ENCODE measurements around the gene OTULIN. TPM values are rescaled to one million over a fixed set of nuclear protein-coding genes. Genes with fewer than 3 reads are reported as not detected.

The OTULIN gene
- polyA plus RNA-seq, 1 of the 3 experiments (the other 2 are of a cell fraction) = 6.6 TPM

- peaks cover 70% of the 10 kb centered on the region for H4K20me1 ChIP-seq (ENCODE audit: insufficient read depth)
- H3K9me2 ChIP-seq = no peaks in the 10 kb centered on the region
- H3K4me2 ChIP-seq = no peak overlapping the region
- no peak overlapping the region for H3K9ac ChIP-seq
- H3K79me2 ChIP-seq (ENCODE audit: insufficient read depth) = peaks cover 90% of the 10 kb centered on the region
- TF ChIP-seq EZH2phosphoT487 (IDR thresholded peaks at IDR 0.05; ENCODE audit: borderline replicate concordance, low read depth) (no peak), JUND (IDR thresholded peaks at IDR 0.05) (no peak), MXI1 (IDR thresholded peaks at IDR 0.05; ENCODE audit: low read depth, low read length) (no peak), USF2 (IDR thresholded peaks at IDR 0.05; ENCODE audit: borderline replicate concordance, low read depth, low read length) (no peak), MEF2A (IDR thresholded peaks at IDR 0.05; ENCODE audit: borderline replicate concordance, low read depth) (no peak), ZBTB33 (IDR thresholded peaks at IDR 0.05; ENCODE audit: borderline replicate concordance, low read depth) (no peak), PBX3 (IDR thresholded peaks at IDR 0.05) (no peak), GATA2 (CRISPR knock-in tag; IDR thresholded peaks at IDR 0.05) (no peak), FOXJ3 (CRISPR knock-in tag; IDR thresholded peaks at IDR 0.05) (no peak), SIN3A (IDR thresholded peaks at IDR 0.05; ENCODE audit: borderline replicate concordance, low read depth, low read length) (no peak), RCOR1 (IDR thresholded peaks at IDR 0.05; ENCODE audit: low read length) (no peak), GABPA (IDR thresholded peaks at IDR 0.05; ENCODE audit: low read depth) (no peak), RXRA (IDR thresholded peaks at IDR 0.05; ENCODE audit: borderline replicate concordance, low read depth) (no peak), TEAD4 (IDR thresholded peaks at IDR 0.05; ENCODE audit: borderline replicate concordance, insufficient read depth) (no peak), RFX5 (IDR thresholded peaks at IDR 0.05; ENCODE audit: low read length) (no peak), TAF1 (IDR thresholded peaks at IDR 0.05; ENCODE audit: borderline replicate concordance, low read depth, low read length) (no peak), YY1 (IDR thresholded peaks at IDR 0.05; ENCODE audit: low read depth) (no peak), CTCF (IDR thresholded peaks at IDR 0.05) (no peak), CHD2 (IDR thresholded peaks at IDR 0.05; ENCODE audit: low read length, partially characterized antibody) (no peak)
- POLR2A ChIA-PET = no interaction called here
- no peaks in the 10 kb centered on the region for H3K27me3 ChIP-seq (ENCODE audit: insufficient read depth)
- no peaks in the 10 kb centered on the region for H3K9me3 ChIP-seq
- peaks cover 0 to 6% of the 10 kb centered on the region in 2 experiments for H3K36me3 ChIP-seq (replicated peaks in 1 of 2; ENCODE audit: control insufficient read depth in 1 of 2, insufficient read depth in 2 of 2, low read length in 1 of 2)
- 100% methylated on average over 1 of the region's 1 CpG for WGBS (ENCODE audit: low lambda C conversion rate)
- peaks cover 5% of the 10 kb centered on the region for H3F3A ChIP-seq (replicated peaks; ENCODE audit: insufficient read depth)
- H2AFZ ChIP-seq (ENCODE audit: low read depth) = no peak overlapping the region
- CTCF ChIA-PET = interaction anchor here (0.8 to 1.0 kb wide), 3 partner anchors 13 to 438 kb away, joined by 3 to 4 read pairs (median 3); no protein-coding TSS in a partner anchor
- peaks cover 23 to 29% of the 10 kb centered on the region in 2 experiments; a peak in 3 of 4 replicates for H3K4me1 ChIP-seq (ENCODE audit: control insufficient read depth in 1 of 2, insufficient read depth in 2 of 2, low read depth in 1 of 2, low read length in 1 of 2)
- H3K4me3 ChIP-seq (ENCODE audit: low read depth in 2 of 2, low read length in 1 of 2) = no peak overlapping the region
- no peak for DNase-seq
- H3K27ac ChIP-seq (ENCODE audit: low read depth in 2 of 2, low read length in 1 of 2) = no peak overlapping the region
Measured at GRCh38 chr5:14667770-14668169, 3.3 kb downstream of the OTULIN start.

Measured in SK-N-SH (cell line).